CD4-positive, alpha-beta memory T cell (primary cell): ENCODE data around the gene ARHGAP19. TPM values are rescaled to one million over a fixed set of nuclear protein-coding genes. Genes with fewer than 3 reads are reported as not detected.

Experiments used
- CTCF ChIA-PET: fragments of 350-600 bp; sonication (Branson Sonifier 250); formaldehyde crosslinking; loops from one replicate; lab custom pipeline; 2021; ENCODE audit warnings: inconsistent platforms; ENCODE audit not compliant: partially characterized antibody; lab: Charles Lee
- POLR2A ChIA-PET: fragments of 350-600 bp; sonication (Branson Sonifier 250); formaldehyde crosslinking; loops from one replicate; lab custom pipeline; 2021; ENCODE audit not compliant: partially characterized antibody; lab: Charles Lee
- DNase-seq, 5 donors: peaks; one replicate each; pipeline versions ENCODE4 v3.0.0 to v3.0.0-alpha.2; 2020 to 2022; ENCODE audit warnings: mixed read lengths in 1 of 5
- H3K27ac ChIP-seq: one replicate; pipeline ENCODE4 v1.7.0; 2013; ENCODE audit warnings: low read depth, low read length
- H3K27me3 ChIP-seq: 2 replicates; pipeline ENCODE4 v1.7.0; 2013; ENCODE audit warnings: mild to moderate bottlenecking, low read length, moderate library complexity; ENCODE audit not compliant: insufficient read depth
- H3K36me3 ChIP-seq: 2 replicates; pipeline ENCODE4 v1.7.0; 2013; ENCODE audit warnings: mild to moderate bottlenecking, low read length, moderate library complexity; ENCODE audit not compliant: insufficient read depth
- H3K4me1 ChIP-seq: 2 replicates; pipeline ENCODE4 v1.7.0; 2013; ENCODE audit warnings: mild to moderate bottlenecking, low read length, moderate library complexity; ENCODE audit not compliant: insufficient read depth
- H3K4me3 ChIP-seq, 2 donors: one replicate each; pipeline ENCODE4 v1.7.0; 2013; ENCODE audit warnings: low read length in 2 of 2, mild to moderate bottlenecking in 1 of 2
- H3K9me3 ChIP-seq, 2 donors: one replicate each; pipeline ENCODE4 v1.7.0; 2013; ENCODE audit warnings: low read length in 2 of 2, control low read depth in 1 of 2; ENCODE audit not compliant: control insufficient read depth in 1 of 2
- H3K27ac Mint-ChIP-seq, 7 donors: one replicate each; pipeline ENCODE4 v1.8.0; 2020 to 2021; ENCODE audit warnings: mixed read lengths in 7 of 7, mild to moderate bottlenecking in 6 of 7, inconsistent platforms in 3 of 7, moderate library complexity in 3 of 7
- H3K27me3 Mint-ChIP-seq, 2 donors: one replicate each; pipeline ENCODE4 v1.8.0; 2020 to 2021; ENCODE audit warnings: mixed read lengths in 2 of 2
- H3K36me3 Mint-ChIP-seq, 2 donors: one replicate each; pipeline ENCODE4 v1.8.0; 2020 to 2021; ENCODE audit warnings: mixed read lengths in 2 of 2, inconsistent platforms in 1 of 2, mild to moderate bottlenecking in 1 of 2
- H3K4me1 Mint-ChIP-seq, 4 donors: one replicate each; pipeline ENCODE4 v1.8.0; 2020 to 2021; ENCODE audit warnings: mixed read lengths in 4 of 4, mild to moderate bottlenecking in 1 of 4
- H3K4me3 Mint-ChIP-seq, 8 donors: one replicate each; pipeline ENCODE4 v1.8.0; 2020 to 2021; ENCODE audit warnings: mixed read lengths in 8 of 8, mild to moderate bottlenecking in 7 of 8, moderate library complexity in 6 of 8, inconsistent platforms in 3 of 8
- H3K9me3 Mint-ChIP-seq, 8 donors: one replicate each; pipeline ENCODE4 v1.8.0; 2020 to 2021; ENCODE audit warnings: mixed read lengths in 8 of 8, mild to moderate bottlenecking in 5 of 8, inconsistent platforms in 3 of 8, moderate library complexity in 1 of 8
- intact Hi-C: fragments of 100-400 bp; cut with micrococcal nuclease; formaldehyde crosslinking; loops from one replicate; pipeline ENCODE4 v1.15.1; 2023
- polyA plus RNA-seq, 2 donors: library from polyadenylated mRNA; unstranded; fragments of 300-500 nt; fragmentation: Illumina TruSeq; gene quantifications; one replicate each; pipeline ENCODE4 v1.2.3, GENCODE V29; 2021
- total RNA-seq, 2 experiments: library from RNA; stranded (reverse); gene quantifications; one replicate each; pipeline ENCODE4 v1.2.3, GENCODE V29; 2021

The ARHGAP19 gene
- total and polyA plus RNA-seq, 4 experiments from 2014 or later = 6.8 to 19.3 (median 13.2) TPM

- Mint-ChIP-seq H3K27me3 (no peaks in the 10 kb centered on the region), H3K4me3 (no peak overlapping the region), H3K4me1 (peaks cover 0 to 2% (median under 1%) of the 10 kb centered on the region in 4 donors), H3K9me3 (no peaks in the 10 kb centered on the region), H3K27ac (peak overlapping the region in 1 of 7 donors; percentile 30), H3K36me3 (peaks cover 15 to 25% of the 10 kb centered on the region in 2 donors)
- Histone ChIP-seq H3K4me3 (no peak overlapping the region), H3K9me3 (no peaks in the 10 kb centered on the region), H3K36me3 (no peaks in the 10 kb centered on the region), H3K27me3 (no peaks in the 10 kb centered on the region), H3K27ac (no peak overlapping the region), H3K4me1 (no peaks in the 10 kb centered on the region)
- DNase-seq = no peak
- CTCF ChIA-PET = interaction anchor here (1.0 to 3.6 kb wide), 11 partner anchors 10 to 198 kb away, joined by 3 to 19 read pairs (median 3); no protein-coding TSS in a partner anchor
- POLR2A ChIA-PET = no interaction called here
- intact Hi-C loops = no loop called here
Observed at GRCh38 chr10:97235353-97235752, 57.1 kb downstream of the ARHGAP19 start.

GRCh38 chr10:97234400-97234799, 58.0 kb downstream of the ARHGAP19 start:
- Mint-ChIP-seq H3K9me3 (no peaks in the 10 kb centered on the region), H3K27me3 (no peaks in the 10 kb centered on the region), H3K36me3 (peaks cover 25 to 33% of the 10 kb centered on the region in 2 donors), H3K27ac (no peak overlapping the region), H3K4me1 (peaks cover 0 to 2% (median under 1%) of the 10 kb centered on the region in 4 donors), H3K4me3 (no peak overlapping the region)
- Histone ChIP-seq H3K4me1 (no peaks in the 10 kb centered on the region), H3K9me3 (no peaks in the 10 kb centered on the region), H3K27ac (no peak overlapping the region), H3K36me3 (no peaks in the 10 kb centered on the region), H3K4me3 (no peak overlapping the region), H3K27me3 (no peaks in the 10 kb centered on the region)
- POLR2A ChIA-PET = no interaction called here
- CTCF ChIA-PET = interaction anchor here (1.0 to 3.6 kb wide), 11 partner anchors 9 to 197 kb away, joined by 3 to 19 read pairs (median 3); no protein-coding TSS in a partner anchor
- intact Hi-C loops = loop anchor here (1.0 kb wide), 1 partner anchor 161 kb away; no protein-coding TSS in a partner anchor
- peak in 3 of 5 donors; percentile 2 to 6 (median 3) for DNase-seq

GRCh38 chr10:97230146-97230545, 62.3 kb downstream of the ARHGAP19 start:
- Mint-ChIP-seq H3K36me3 (peaks cover 59 to 62% of the 10 kb centered on the region in 2 donors), H3K27ac (no peak overlapping the region), H3K27me3 (no peaks in the 10 kb centered on the region), H3K9me3 (no peaks in the 10 kb centered on the region), H3K4me1 (peaks cover 0 to 2% (median 1%) of the 10 kb centered on the region in 4 donors), H3K4me3 (no peak overlapping the region)
- DNase-seq = no peak
- intact Hi-C loops = no loop called here
- H3K27me3 ChIP-seq = no peaks in the 10 kb centered on the region
- H3K4me1 ChIP-seq = no peaks in the 10 kb centered on the region
- no peak overlapping the region for H3K4me3 ChIP-seq
- POLR2A ChIA-PET = no interaction called here
- peaks cover 7% of the 10 kb centered on the region for H3K36me3 ChIP-seq
- H3K9me3 ChIP-seq = no peaks in the 10 kb centered on the region
- CTCF ChIA-PET = interaction anchor here (2.2 kb wide), 1 partner anchor 19 kb away, joined by 6 read pairs; no protein-coding TSS in a partner anchor
- H3K27ac ChIP-seq = no peak overlapping the region

DNA sequence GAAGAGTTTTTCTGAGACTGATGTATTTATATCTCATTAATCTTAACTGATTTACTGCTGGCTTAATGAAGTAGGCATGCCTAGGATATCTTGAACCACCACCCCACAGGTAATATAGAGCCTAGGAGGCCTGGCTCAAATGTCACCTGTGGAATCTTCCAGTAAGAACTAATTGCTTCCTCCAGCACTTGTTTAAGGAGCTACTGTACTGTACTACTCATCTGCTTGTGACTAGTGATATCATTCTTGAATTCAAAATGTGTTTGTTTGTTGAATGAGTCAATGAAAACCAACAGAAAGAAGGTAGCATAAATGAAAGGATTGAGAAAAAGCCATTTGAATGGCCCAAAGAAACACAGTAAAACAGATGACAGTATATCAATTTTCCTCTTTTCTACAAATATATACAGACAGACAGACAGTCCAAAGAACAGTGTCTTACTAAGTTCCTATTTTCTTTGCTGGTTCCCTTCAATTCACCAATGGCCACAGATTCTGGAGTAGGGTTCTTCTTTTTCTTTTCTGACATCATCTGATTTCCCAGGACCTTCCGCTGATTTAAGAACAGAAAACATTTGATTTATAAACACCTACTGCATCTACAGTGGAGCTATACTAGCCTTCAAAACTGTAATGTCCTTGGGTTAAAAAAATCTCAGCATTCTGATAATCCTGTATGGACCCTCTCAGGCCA, 63.0 kb downstream of the ARHGAP19 start:
- Histone ChIP-seq H3K36me3 (peaks cover 7% of the 10 kb centered on the region), H3K27me3 (no peaks in the 10 kb centered on the region), H3K4me3 (no peak overlapping the region), H3K27ac (no peak overlapping the region), H3K9me3 (no peaks in the 10 kb centered on the region), H3K4me1 (no peaks in the 10 kb centered on the region)
- CTCF ChIA-PET = interaction anchor here (2.2 kb wide), 1 partner anchor 19 kb away, joined by 6 read pairs; no protein-coding TSS in a partner anchor
- Mint-ChIP-seq H3K4me3 (no peak overlapping the region), H3K4me1 (peaks cover 0 to 5% (median 1%) of the 10 kb centered on the region in 4 donors), H3K27me3 (no peaks in the 10 kb centered on the region), H3K36me3 (peaks cover 59 to 64% of the 10 kb centered on the region in 2 donors), H3K9me3 (no peaks in the 10 kb centered on the region), H3K27ac (peak overlapping the region in 1 of 7 donors; percentile 29)
- intact Hi-C loops = no loop called here
- DNase-seq = no peak
- POLR2A ChIA-PET = no interaction called here

DNA sequence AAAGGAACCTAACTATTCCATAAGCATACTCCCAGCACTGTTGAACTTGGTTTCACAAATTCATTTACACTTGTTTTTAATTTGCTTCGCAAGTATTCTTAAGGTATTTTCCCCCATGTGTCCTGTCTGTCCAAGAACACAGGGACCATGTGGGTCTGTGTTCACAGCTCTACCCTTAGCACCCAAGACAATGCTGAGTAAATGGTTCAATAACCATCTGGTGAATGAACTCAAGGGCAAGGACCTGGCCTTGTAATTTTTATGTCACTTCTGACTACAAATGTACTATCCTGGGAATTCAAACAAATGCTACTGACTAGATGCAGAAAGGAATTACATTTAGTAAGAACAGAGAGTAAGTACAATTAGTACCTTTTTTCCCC, 63.7 kb downstream of the ARHGAP19 start:
- Mint-ChIP-seq H3K36me3 (peaks cover 60 to 63% of the 10 kb centered on the region in 2 donors), H3K4me3 (no peak overlapping the region), H3K9me3 (no peaks in the 10 kb centered on the region), H3K27me3 (no peaks in the 10 kb centered on the region), H3K27ac (no peak overlapping the region), H3K4me1 (peaks cover 0 to 5% (median 0%) of the 10 kb centered on the region in 4 donors)
- Histone ChIP-seq H3K4me3 (no peak overlapping the region), H3K36me3 (peaks cover 7% of the 10 kb centered on the region), H3K9me3 (no peaks in the 10 kb centered on the region), H3K27ac (no peak overlapping the region), H3K27me3 (no peaks in the 10 kb centered on the region), H3K4me1 (no peaks in the 10 kb centered on the region)
- intact Hi-C loops = no loop called here
- ChIA-PET CTCF (interaction anchor here (2.2 kb wide), 1 partner anchor 18 kb away, joined by 6 read pairs; no protein-coding TSS in a partner anchor), POLR2A (no interaction called here)
- DNase-seq = no peak

DNA sequence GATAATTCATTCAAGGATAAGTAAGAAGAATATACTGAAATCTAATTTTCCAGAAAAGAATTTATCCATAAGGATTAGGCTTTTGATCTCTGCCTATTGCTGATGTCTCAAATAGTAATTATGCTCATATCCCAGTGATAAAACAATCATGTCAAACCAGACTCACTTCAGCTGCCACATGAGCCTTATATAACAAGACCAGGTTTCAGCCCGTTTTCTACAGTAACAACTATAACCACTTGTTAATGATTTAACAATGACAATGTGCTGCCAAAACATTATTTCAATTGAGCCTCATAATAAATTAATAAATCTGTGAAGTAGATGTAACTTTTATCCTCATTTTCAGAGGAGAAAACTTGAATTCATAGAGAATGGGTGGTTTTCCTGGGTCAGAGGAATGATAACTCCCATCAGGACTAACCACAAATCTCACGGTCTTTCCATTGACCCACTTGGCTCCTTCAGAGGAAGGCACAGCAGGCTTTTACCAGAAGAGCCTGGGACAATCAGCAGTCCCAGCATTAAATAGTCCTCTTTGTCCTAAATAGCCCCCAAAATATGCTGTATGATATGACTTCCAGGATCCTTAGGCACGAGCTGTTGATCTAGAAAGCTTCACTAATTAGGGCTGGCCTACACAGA, 64.2 kb downstream of the ARHGAP19 start:
- no peak for DNase-seq
- H3K4me3 ChIP-seq = no peak overlapping the region
- peaks cover 0 to 5% (median 0%) of the 10 kb centered on the region in 4 donors for H3K4me1 Mint-ChIP-seq
- no peaks in the 10 kb centered on the region for H3K4me1 ChIP-seq
- no peaks in the 10 kb centered on the region for H3K9me3 Mint-ChIP-seq
- ChIA-PET CTCF (interaction anchor here (2.2 kb wide), 1 partner anchor 18 kb away, joined by 6 read pairs; no protein-coding TSS in a partner anchor), POLR2A (no interaction called here)
- H3K27ac Mint-ChIP-seq = no peak overlapping the region
- no peak overlapping the region for H3K4me3 Mint-ChIP-seq
- peaks cover 62 to 65% of the 10 kb centered on the region in 2 donors for H3K36me3 Mint-ChIP-seq
- intact Hi-C loops = no loop called here
- H3K27ac ChIP-seq = no peak overlapping the region
- H3K27me3 Mint-ChIP-seq = no peaks in the 10 kb centered on the region
- H3K27me3 ChIP-seq = no peaks in the 10 kb centered on the region
- no peaks in the 10 kb centered on the region for H3K9me3 ChIP-seq
- H3K36me3 ChIP-seq = peaks cover 7% of the 10 kb centered on the region

DNA sequence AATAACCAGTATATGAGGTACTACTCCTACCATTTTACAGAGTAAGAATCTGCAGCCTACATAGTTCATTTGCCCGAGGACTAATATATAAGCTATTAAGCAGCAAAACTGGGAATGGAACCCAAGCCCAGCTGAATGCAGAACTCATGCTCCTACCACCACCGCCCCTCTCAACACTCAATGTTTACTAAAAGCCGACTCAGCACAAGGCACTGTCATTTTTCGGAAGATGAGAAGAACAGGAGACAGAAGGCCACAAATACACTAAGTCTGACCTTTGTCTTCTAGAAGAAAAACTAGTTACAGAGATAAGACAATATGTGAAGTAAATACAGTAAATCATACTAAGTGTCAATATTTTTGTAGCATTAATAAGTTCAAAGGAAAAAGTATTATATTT, 66.0 kb downstream of the ARHGAP19 start:
- Histone ChIP-seq H3K9me3 (no peaks in the 10 kb centered on the region), H3K4me1 (no peaks in the 10 kb centered on the region), H3K36me3 (peaks cover 7% of the 10 kb centered on the region), H3K27ac (no peak overlapping the region), H3K4me3 (no peak overlapping the region), H3K27me3 (no peaks in the 10 kb centered on the region)
- POLR2A ChIA-PET = no interaction called here
- Mint-ChIP-seq H3K36me3 (peaks cover 61 to 63% of the 10 kb centered on the region in 2 donors), H3K4me3 (no peak overlapping the region), H3K27ac (no peak overlapping the region), H3K27me3 (no peaks in the 10 kb centered on the region), H3K9me3 (no peaks in the 10 kb centered on the region), H3K4me1 (peaks cover 0 to 5% (median 0%) of the 10 kb centered on the region in 4 donors)
- intact Hi-C loops = no loop called here
- CTCF ChIA-PET = interaction anchor here (1.0 to 24.1 kb wide), 4 partner anchors 8 to 154 kb away, joined by 5 to 422 read pairs (median 7); no protein-coding TSS in a partner anchor
- DNase-seq = no peak
